HCT116 (cell line): Measurements from ENCODE around the gene SARNP. TPM values are rescaled to one million over a fixed set of nuclear protein-coding genes. Genes with fewer than 3 reads are reported as not detected.

Source experiments
- ATAC-seq: fragments of 200-7000 bp; cut with Tn5 transposase; 2 replicates; pipeline ENCODE4 v1.9.1; 2020; ENCODE audit warnings: mild to moderate bottlenecking, moderate library complexity
- BruUV-seq: library from RNA; stranded (reverse); fragments of 400-500 nt; replicated peaks from 2 replicates; lab custom pipeline; 2021; lab: Mats Ljungman, UMichigan
- CTCF ChIA-PET: fragments of 300-600 bp; sonication (Branson Sonifier 250); formaldehyde crosslinking; loops from one replicate; lab custom pipeline; 2021; ENCODE audit warnings: antibody characterized with exemption; lab: Charles Lee
- POLR2A ChIA-PET: fragments of 300-600, 350-600 bp; sonication (Branson Sonifier 250); formaldehyde crosslinking; loops from one replicate; lab custom pipeline; 2021; ENCODE audit warnings: antibody characterized with exemption; lab: Charles Lee
- RAD21 ChIA-PET, 2 experiments: fragments of 300-600 bp; sonication (Branson Sonifier 250); formaldehyde crosslinking; loops; one replicate each; lab custom pipeline; 2023; ENCODE audit warnings: low total read pairs in 2 of 2; ENCODE audit not compliant: uncharacterized antibody in 2 of 2, unreplicated experiment in 2 of 2, low non-redundant PET in 1 of 2; lab: Charles Lee
- DNase-seq: peaks from one replicate; pipeline ENCODE4 v3.0.0-alpha.2; 2010; ENCODE audit warnings: low read depth, low spot score
- H2AFZ ChIP-seq: fragments of 200-600 bp; shearing (Covaris generic), sonication (generic); 2 replicates; pipeline ENCODE4 v1.6.1; 2017; ENCODE audit warnings: low read depth, mixed run types, mixed read lengths, antibody characterized with exemption, low read length; ENCODE audit not compliant: poor library complexity, severe bottlenecking
- H3K27ac ChIP-seq: 2 replicates; pipeline ENCODE4 v1.5.1; 2012; ENCODE audit warnings: low read depth, low read length
- H3K27me3 ChIP-seq: fragments of 200-600 bp; sonication (generic); 2 replicates; pipeline ENCODE4 v1.6.1; 2016; ENCODE audit warnings: mixed run types, low read length, mixed read lengths; ENCODE audit not compliant: insufficient read depth
- H3K36me3 ChIP-seq, 2 experiments: fragments of 200-500 bp in 1 of 2; fragments of 200-600 bp in 1 of 2; sonication (Bioruptor generic) in 1 of 2; sonication (generic) in 1 of 2; 2 replicates each; pipeline versions ENCODE4 v1.5.1 to v1.6.1; 2014 to 2016; ENCODE audit warnings: low read length in 2 of 2, inconsistent platforms in 1 of 2, mixed read lengths in 1 of 2, mixed run types in 1 of 2; ENCODE audit not compliant: insufficient read depth in 2 of 2, control insufficient read depth in 1 of 2
- H3K4me1 ChIP-seq, 2 experiments: fragments of 200-600 bp in 1 of 2; sonication (generic) in 1 of 2; 2 replicates each; pipeline versions ENCODE4 v1.5.1 to v1.6.1; 2012 to 2017; ENCODE audit warnings: low read length in 2 of 2, inconsistent platforms in 1 of 2, mild to moderate bottlenecking in 1 of 2, mixed read lengths in 1 of 2, mixed run types in 1 of 2, moderate library complexity in 1 of 2; ENCODE audit not compliant: insufficient read depth in 2 of 2, control insufficient read depth in 1 of 2
- H3K4me2 ChIP-seq: fragments of 200-600 bp; sonication (generic); 2 replicates; pipeline ENCODE4 v1.6.1; 2017; ENCODE audit warnings: mixed run types, low read length, mixed read lengths
- H3K4me3 ChIP-seq, 2 experiments: fragments of 200-600 bp in 1 of 2; sonication (generic) in 1 of 2; replicated peaks in 1 of 2; 2 replicates each; pipeline ENCODE4 v1.5.1; 2011 to 2016; ENCODE audit warnings: low read length in 2 of 2, control low read depth in 1 of 2, low read depth in 1 of 2, mild to moderate bottlenecking in 1 of 2, mixed read lengths in 1 of 2, mixed run types in 1 of 2
- H3K79me2 ChIP-seq: fragments of 200-600 bp; sonication (generic); 2 replicates; pipeline ENCODE4 v1.6.1; 2017; ENCODE audit warnings: mild to moderate bottlenecking, mixed run types, low read length, moderate library complexity, mixed read lengths; ENCODE audit not compliant: insufficient read depth
- H3K9ac ChIP-seq: fragments of 200-600 bp; sonication (generic); 2 replicates; pipeline ENCODE4 v1.6.1; 2016; ENCODE audit warnings: low read length, mixed read lengths
- H3K9me2 ChIP-seq: fragments of 200-600 bp; sonication (generic), shearing (Covaris generic); 2 replicates; pipeline ENCODE4 v1.6.1; 2017; ENCODE audit warnings: mixed run types, mild to moderate bottlenecking, moderate library complexity; ENCODE audit not compliant: insufficient read depth
- H3K9me3 ChIP-seq, 2 experiments: fragments of 200-500 bp in 1 of 2; fragments of 200-600 bp in 1 of 2; sonication (Bioruptor generic) in 1 of 2; sonication (generic) in 1 of 2; 2 replicates each; pipeline ENCODE4 v1.6.1; 2014 to 2017; ENCODE audit warnings: low read length in 2 of 2, mixed read lengths in 2 of 2, inconsistent platforms in 1 of 2, low read depth in 1 of 2, mild to moderate bottlenecking in 1 of 2, mixed run types in 1 of 2, moderate library complexity in 1 of 2; ENCODE audit not compliant: control insufficient read depth in 1 of 2, insufficient read depth in 1 of 2
- H4K20me1 ChIP-seq: fragments of 200-600 bp; sonication (generic), shearing (Covaris generic); 2 replicates; pipeline ENCODE4 v1.6.1; 2017; ENCODE audit warnings: mixed run types, mild to moderate bottlenecking, moderate library complexity; ENCODE audit not compliant: insufficient read depth
- CBX3 ChIP-seq: IDR thresholded peaks from 2 replicates; pipeline ENCODE4 v1.6.1; 2012; ENCODE audit warnings: low read depth
- EGR1 ChIP-seq: IDR thresholded peaks from 2 replicates; pipeline ENCODE4 v1.6.1; 2012; ENCODE audit warnings: low read depth
- FOSL1 ChIP-seq: IDR thresholded peaks from 2 replicates; pipeline ENCODE4 v1.6.1; 2012; ENCODE audit warnings: low read depth
- POLR2AphosphoS5 ChIP-seq: IDR thresholded peaks from 2 replicates; pipeline ENCODE4 v1.6.1; 2011; ENCODE audit warnings: mild to moderate bottlenecking, low read depth, low read length, moderate library complexity
- SRF ChIP-seq: IDR thresholded peaks from 2 replicates; pipeline ENCODE4 v1.6.1; 2012; ENCODE audit warnings: low read depth
- YY1 ChIP-seq: IDR thresholded peaks from 2 replicates; pipeline ENCODE4 v1.6.1; 2011; ENCODE audit warnings: low read length, low read depth, moderate library complexity, mild to moderate bottlenecking; ENCODE audit not compliant: insufficient replicate concordance; ENCODE audit errors: extremely low read depth
- intact Hi-C: fragments of 100-400 bp; cut with micrococcal nuclease; formaldehyde crosslinking; loops from 2 replicates; pipeline ENCODE4 v1.10.0; 2022
- total RNA-seq: library from RNA; stranded (reverse); gene quantifications from one replicate; pipeline ENCODE4 v1.2.1, GENCODE V29; 2021; ENCODE audit not compliant: unreplicated experiment
- TF ChIP-seq, protein P1 (sequence below), 3 experiments: fragments of 200-600 bp in 1 of 3; sonication (generic) in 1 of 3; IDR thresholded peaks in 2 of 3; conservative IDR thresholded peaks in 1 of 3; 2 replicates each; pipeline ENCODE4 v1.5.1; 2012 to 2017; ENCODE audit warnings: low read depth in 2 of 3, low read length in 2 of 3, antibody characterized with exemption in 1 of 3, borderline replicate concordance in 1 of 3, control low read depth in 1 of 3, mild to moderate bottlenecking in 1 of 3, mixed read lengths in 1 of 3, mixed run types in 1 of 3, moderate library complexity in 1 of 3; ENCODE audit not compliant: insufficient read depth in 1 of 3
- TF ChIP-seq, protein P2 (sequence below): IDR thresholded peaks from 2 replicates; pipeline ENCODE4 v1.6.1; 2012
- TF ChIP-seq, protein P3 (sequence below): IDR thresholded peaks from 2 replicates; pipeline ENCODE4 v1.6.1; 2012; ENCODE audit warnings: low read depth

The SARNP gene
- total RNA-seq, 1 experiment from 2014 or later = 82.4 TPM

DNA sequence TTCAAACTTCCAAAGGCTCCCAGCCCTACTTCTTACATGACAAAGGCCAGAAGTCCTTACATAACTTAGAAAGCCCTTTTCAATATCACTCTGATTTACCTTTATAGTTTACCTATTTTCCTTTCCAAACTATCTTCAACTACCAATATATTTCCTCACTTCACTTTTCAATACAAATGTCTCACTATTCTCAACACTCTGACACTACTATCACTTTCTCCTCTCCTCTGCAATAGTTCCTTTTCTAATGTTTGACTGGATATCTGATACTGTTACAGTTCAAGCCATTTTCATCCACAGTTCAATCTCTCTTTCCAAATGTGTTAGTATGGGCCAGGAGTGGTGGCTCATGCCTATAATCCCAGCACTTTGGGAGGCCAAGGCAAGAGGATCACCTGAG is 3.3 kb downstream of the SARNP start:
- H4K20me1 ChIP-seq = peaks cover 4% of the 10 kb centered on the region; the same call in 1 of the 2 replicates
- H3K27ac ChIP-seq = no peak overlapping the region
- no peak overlapping the region for H2AFZ ChIP-seq
- H3K9ac ChIP-seq = no peak overlapping the region
- POLR2A ChIA-PET = no interaction called here
- peaks cover 94% of the 10 kb centered on the region for H3K79me2 ChIP-seq
- no peak overlapping the region for H3K4me2 ChIP-seq
- no peak for ATAC-seq
- intact Hi-C loops = no loop called here
- no peak for DNase-seq
- TF ChIP-seq EGR1 (no peak), FOSL1 (no peak), POLR2AphosphoS5 (no peak), YY1 (no peak), CBX3 (no peak), SRF (no peak)
- TF ChIP-seq, protein P1, sequence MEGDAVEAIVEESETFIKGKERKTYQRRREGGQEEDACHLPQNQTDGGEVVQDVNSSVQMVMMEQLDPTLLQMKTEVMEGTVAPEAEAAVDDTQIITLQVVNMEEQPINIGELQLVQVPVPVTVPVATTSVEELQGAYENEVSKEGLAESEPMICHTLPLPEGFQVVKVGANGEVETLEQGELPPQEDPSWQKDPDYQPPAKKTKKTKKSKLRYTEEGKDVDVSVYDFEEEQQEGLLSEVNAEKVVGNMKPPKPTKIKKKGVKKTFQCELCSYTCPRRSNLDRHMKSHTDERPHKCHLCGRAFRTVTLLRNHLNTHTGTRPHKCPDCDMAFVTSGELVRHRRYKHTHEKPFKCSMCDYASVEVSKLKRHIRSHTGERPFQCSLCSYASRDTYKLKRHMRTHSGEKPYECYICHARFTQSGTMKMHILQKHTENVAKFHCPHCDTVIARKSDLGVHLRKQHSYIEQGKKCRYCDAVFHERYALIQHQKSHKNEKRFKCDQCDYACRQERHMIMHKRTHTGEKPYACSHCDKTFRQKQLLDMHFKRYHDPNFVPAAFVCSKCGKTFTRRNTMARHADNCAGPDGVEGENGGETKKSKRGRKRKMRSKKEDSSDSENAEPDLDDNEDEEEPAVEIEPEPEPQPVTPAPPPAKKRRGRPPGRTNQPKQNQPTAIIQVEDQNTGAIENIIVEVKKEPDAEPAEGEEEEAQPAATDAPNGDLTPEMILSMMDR (IDR thresholded peaks at IDR 0.05 in 2 of 3, conservative IDR thresholded peaks at IDR 0.05 in 1 of 3; ENCODE audit: borderline replicate concordance in 1 of 3, insufficient read depth in 1 of 3, low read depth in 2 of 3, low read length in 2 of 3) = no peak
- TF ChIP-seq, protein P2, sequence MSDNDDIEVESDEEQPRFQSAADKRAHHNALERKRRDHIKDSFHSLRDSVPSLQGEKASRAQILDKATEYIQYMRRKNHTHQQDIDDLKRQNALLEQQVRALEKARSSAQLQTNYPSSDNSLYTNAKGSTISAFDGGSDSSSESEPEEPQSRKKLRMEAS = no peak
- TF ChIP-seq, protein P3, sequence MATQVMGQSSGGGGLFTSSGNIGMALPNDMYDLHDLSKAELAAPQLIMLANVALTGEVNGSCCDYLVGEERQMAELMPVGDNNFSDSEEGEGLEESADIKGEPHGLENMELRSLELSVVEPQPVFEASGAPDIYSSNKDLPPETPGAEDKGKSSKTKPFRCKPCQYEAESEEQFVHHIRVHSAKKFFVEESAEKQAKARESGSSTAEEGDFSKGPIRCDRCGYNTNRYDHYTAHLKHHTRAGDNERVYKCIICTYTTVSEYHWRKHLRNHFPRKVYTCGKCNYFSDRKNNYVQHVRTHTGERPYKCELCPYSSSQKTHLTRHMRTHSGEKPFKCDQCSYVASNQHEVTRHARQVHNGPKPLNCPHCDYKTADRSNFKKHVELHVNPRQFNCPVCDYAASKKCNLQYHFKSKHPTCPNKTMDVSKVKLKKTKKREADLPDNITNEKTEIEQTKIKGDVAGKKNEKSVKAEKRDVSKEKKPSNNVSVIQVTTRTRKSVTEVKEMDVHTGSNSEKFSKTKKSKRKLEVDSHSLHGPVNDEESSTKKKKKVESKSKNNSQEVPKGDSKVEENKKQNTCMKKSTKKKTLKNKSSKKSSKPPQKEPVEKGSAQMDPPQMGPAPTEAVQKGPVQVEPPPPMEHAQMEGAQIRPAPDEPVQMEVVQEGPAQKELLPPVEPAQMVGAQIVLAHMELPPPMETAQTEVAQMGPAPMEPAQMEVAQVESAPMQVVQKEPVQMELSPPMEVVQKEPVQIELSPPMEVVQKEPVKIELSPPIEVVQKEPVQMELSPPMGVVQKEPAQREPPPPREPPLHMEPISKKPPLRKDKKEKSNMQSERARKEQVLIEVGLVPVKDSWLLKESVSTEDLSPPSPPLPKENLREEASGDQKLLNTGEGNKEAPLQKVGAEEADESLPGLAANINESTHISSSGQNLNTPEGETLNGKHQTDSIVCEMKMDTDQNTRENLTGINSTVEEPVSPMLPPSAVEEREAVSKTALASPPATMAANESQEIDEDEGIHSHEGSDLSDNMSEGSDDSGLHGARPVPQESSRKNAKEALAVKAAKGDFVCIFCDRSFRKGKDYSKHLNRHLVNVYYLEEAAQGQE = no peak
- H3K36me3 ChIP-seq = peaks cover 0 to 9% of the 10 kb centered on the region in 2 experiments; a peak in 1 of 4 replicates
- no peaks in the 10 kb centered on the region for H3K27me3 ChIP-seq
- CTCF ChIA-PET = no interaction called here
- BruUV-seq = no TSS peak
- RAD21 ChIA-PET = no interaction called here
- H3K4me3 ChIP-seq = no peak overlapping the region
- H3K9me2 ChIP-seq = no peaks in the 10 kb centered on the region
- no peaks in the 10 kb centered on the region for H3K9me3 ChIP-seq
- H3K4me1 ChIP-seq = peaks cover 14 to 29% of the 10 kb centered on the region in 2 experiments
